ENCODE results near the gene LIPM.

GRCh38 chr10:88756660-88757059 is 45.9 kb upstream of the LIPM start:
- TF ChIP-seq ZNF274 (IDR thresholded peaks at IDR 0.05; ENCODE audit: low read depth, low read length) = no peak
- no peak for TF ChIP-seq YY1 (IDR thresholded peaks at IDR 0.05; ENCODE audit: insufficient read depth, insufficient read length)
- no peak for TF ChIP-seq SUZ12 (IDR thresholded peaks at IDR 0.05; ENCODE audit: extremely low read depth, insufficient read depth, insufficient read length)

All from NT2/D1 (cell line).